ENCODE measurements around the gene SPACDR. TPM values are rescaled to one million over a fixed set of nuclear protein-coding genes. Genes with fewer than 3 reads are reported as not detected.

SPACDR gene
- polyA plus RNA-seq (2011; rRNA removed) (0.76 and 1.3 TPM in 2 replicates), polyA minus RNA-seq (2011; rRNA and poly(A)+ RNA removed) (0.32 and 0.43 TPM in 2 replicates)

GRCh38 chr7:100464210-100464660, at the start of gene SPACDR:
Gene SPACDR (minus strand): TSS chr7:100464260. CDS start chr7:100464025, 235 bp downstream.
- Histone ChIP-seq H3K27me3 (ENCODE audit: control insufficient read depth, insufficient read depth, low read length) (no peaks in the 10 kb centered on the region), H3K9me3 (ENCODE audit: control insufficient read depth, insufficient read depth, low read length) (no peaks in the 10 kb centered on the region), H3K4me3 (ENCODE audit: low read depth, low read length) (no peak within 1 kb of the TSS), H3K27ac (ENCODE audit: low read depth, low read length) (peak within 1 kb of the TSS; percentile 39)
- ChIA-PET POLR2A (no interaction called here), CTCF (interaction anchor here (1.5 to 4.7 kb wide), 5 partner anchors 9 to 100 kb away, joined by 3 to 39 read pairs (median 12); no protein-coding TSS in a partner anchor)
- no peak for DNase-seq (ENCODE audit: low read depth, low spot score)
- no peak for TF ChIP-seq CTCF (IDR thresholded peaks at IDR 0.05; ENCODE audit: low read depth, low read length)

- no peak overlapping the region for H3K4me3 ChIP-seq (ENCODE audit: low read depth, low read length)
- no peaks in the 10 kb centered on the region for H3K9me3 ChIP-seq (ENCODE audit: control insufficient read depth, insufficient read depth, low read length)
- no peak for TF ChIP-seq CTCF (IDR thresholded peaks at IDR 0.05; ENCODE audit: low read depth, low read length)
- H3K27me3 ChIP-seq (ENCODE audit: control insufficient read depth, insufficient read depth, low read length) = no peaks in the 10 kb centered on the region
- ChIA-PET CTCF (no interaction called here), POLR2A (no interaction called here)
- no peak overlapping the region for H3K27ac ChIP-seq (ENCODE audit: low read depth, low read length)
- no peak for DNase-seq (ENCODE audit: low read depth, low spot score)
Observed at GRCh38 chr7:100513212-100513810, 49.3 kb upstream of the SPACDR start.

- Histone ChIP-seq H3K9me3 (ENCODE audit: control insufficient read depth, insufficient read depth, low read length) (no peaks in the 10 kb centered on the region), H3K4me3 (ENCODE audit: low read depth, low read length) (no peak overlapping the region), H3K27ac (ENCODE audit: low read depth, low read length) (no peak overlapping the region), H3K27me3 (ENCODE audit: control insufficient read depth, insufficient read depth, low read length) (no peaks in the 10 kb centered on the region)
- POLR2A ChIA-PET = no interaction called here
- CTCF ChIA-PET = no interaction called here
- DNase-seq (ENCODE audit: low read depth, low spot score) = no peak
- no peak for TF ChIP-seq CTCF (IDR thresholded peaks at IDR 0.05; ENCODE audit: low read depth, low read length)
Observed at GRCh38 chr7:100510437-100511239, 46.6 kb upstream of the SPACDR start.

- Histone ChIP-seq H3K4me3 (ENCODE audit: low read depth, low read length) (no peak overlapping the region), H3K27me3 (ENCODE audit: control insufficient read depth, insufficient read depth, low read length) (no peaks in the 10 kb centered on the region), H3K9me3 (ENCODE audit: control insufficient read depth, insufficient read depth, low read length) (no peaks in the 10 kb centered on the region), H3K27ac (ENCODE audit: low read depth, low read length) (peak overlapping the region; percentile 57)
- peak; percentile 78 for DNase-seq (ENCODE audit: low read depth, low spot score)
- ChIA-PET CTCF (no interaction called here), POLR2A (no interaction called here)
- TF ChIP-seq CTCF (IDR thresholded peaks at IDR 0.05; ENCODE audit: low read depth, low read length) = no peak
Observed at GRCh38 chr7:100509231-100509630, 45.2 kb upstream of the SPACDR start.
